Kidney capillary endothelial cell (primary cell): ENCODE results near the gene RAD51B.

Source experiments
- DNase-seq: peaks from one replicate; pipeline ENCODE4 v3.0.0-alpha.2; 2018; ENCODE audit warnings: low spot score

Gene RAD51B

DNA sequence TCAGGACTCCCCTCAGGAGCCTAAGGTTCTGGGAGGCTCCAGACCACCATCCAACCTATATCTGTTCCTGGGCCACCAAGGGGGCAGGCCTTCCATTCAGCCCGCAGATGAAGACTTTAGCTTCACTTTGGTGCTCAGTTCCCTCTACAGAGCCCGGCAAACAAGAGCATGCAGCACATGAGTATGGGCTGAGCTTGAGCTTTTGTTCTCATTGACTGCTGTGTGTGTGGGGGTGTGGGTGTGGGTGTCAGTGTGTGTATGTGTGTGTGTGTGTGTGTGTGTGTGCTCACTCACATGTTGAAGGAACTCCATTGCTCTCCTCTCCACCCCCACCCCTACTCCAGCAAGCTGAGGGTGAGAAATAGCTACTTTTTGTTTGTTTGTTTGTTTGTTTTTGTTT lies 754.1 kb downstream of the RAD51B start:
- no peak for DNase-seq

DNA sequence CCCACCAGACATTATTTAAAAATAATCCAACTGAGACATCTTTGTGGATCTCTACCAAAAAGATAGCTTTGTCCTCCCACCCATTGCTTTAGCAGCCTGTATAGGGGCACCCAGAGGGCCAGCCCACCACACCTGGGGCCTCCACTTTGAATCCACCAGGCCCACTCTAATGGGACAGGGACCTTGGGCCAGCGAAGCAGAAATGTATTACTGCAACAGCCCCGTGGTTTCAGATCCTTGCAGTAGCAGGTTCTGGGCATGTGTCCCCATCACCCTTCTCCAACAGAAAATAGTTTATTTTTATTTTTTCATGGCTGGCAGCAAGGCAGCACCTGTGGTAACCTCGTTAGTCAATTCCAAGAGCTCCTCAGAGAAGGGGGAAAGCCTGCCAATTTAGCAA lies 754.9 kb downstream of the RAD51B start:
- no peak for DNase-seq

DNA sequence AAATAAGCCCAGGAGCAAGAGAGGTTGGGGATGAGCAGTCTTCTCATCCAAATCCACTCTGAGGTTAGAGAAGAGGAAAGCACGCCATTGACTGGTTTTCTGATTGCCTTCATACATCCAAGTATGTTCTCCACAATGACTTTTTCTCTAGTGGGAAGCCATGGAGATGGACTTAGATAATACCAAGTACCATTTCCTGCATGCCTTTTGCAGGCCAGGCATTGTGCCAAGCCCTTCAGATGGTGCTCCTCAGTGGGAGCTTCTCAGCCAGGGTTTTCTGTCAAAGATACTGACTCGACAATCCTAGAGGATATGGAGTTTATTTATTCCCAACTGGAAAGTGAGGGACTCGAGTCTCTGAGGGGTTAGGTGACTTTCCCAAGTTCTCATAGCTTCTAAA lies 755.3 kb downstream of the RAD51B start:
- no peak for DNase-seq

DNA sequence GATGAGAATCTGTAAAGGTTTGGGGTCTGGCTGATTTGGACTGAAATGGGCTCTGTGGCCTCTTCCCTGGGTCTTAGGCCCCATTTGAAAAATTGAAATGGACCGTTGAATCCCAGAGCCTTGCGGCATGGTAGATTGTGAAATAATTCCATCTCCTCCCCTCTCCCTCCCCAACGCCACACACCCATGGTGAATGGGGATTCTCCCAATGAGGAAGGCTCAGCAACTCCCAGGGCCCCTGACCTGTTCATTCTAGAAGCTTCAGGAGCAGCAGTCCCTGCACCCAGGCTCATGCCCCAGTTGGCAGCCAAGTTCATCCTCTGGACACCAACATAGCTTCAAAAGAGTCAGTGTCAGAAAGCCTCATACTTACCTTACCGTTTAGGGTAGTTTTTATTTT lies 755.8 kb downstream of the RAD51B start:
- no peak for DNase-seq

GRCh38 chr14:68576031-68576430 lies 756.5 kb downstream of the RAD51B start:
- no peak for DNase-seq

DNA sequence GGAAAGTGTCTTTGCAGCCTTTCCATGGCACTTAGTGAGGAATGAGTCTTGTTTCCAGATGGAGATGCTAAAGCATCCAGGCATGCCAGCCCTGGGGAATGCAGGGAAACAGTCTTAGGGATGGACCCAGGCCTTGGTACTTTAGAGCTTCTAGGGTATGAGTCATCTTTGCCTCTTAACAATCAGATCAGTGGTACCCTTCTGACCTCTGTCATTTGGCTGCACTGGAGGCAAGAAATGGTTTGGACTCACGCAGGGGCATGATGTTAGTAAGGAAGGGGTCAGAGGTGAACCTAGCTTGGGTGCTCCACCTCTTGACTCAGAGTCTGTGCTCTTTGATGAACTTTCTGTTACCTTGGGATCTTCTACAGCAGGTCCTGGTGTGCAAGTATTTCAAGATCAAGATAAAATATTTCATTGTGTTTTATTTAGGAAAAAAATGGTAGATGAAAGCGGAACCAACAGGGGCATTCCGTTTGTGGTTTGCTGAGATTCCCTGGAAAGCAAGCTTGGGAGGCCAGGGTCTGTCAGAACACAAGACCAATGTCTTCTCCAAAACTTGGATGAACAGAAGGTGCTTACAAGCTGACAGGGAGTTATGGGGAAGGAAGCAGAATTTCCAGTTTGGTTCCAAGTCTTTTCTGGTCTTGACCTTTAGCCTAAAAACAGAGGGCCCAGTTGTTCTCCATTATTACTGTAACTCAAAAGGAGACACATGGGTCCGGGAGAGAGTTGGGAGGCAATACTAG lies 757.1 kb downstream of the RAD51B start:
- DNase-seq = peak; percentile 97

GRCh38 chr14:68577802-68578541 lies 758.4 kb downstream of the RAD51B start:
- DNase-seq = peak; percentile 97

DNA sequence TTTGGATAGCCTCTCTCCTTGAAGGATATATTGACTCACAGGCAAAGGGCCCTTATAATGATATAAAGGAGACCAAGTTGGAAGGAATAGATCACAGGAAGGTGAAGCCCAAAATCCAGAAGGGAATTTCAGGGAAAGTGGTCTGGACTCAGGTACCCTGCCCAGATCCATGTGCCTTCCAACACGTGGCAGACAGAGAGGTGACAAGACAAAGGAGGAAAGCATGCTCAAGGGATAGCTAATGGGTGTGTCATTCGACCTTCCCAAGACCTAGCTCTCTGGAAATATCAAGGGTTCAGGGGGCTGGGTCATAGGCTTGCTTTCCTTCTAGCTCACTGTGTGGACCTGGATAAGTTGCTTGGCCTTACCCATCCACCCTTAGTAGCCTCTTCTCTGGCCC lies 759.0 kb downstream of the RAD51B start:
- no peak for DNase-seq

DNA sequence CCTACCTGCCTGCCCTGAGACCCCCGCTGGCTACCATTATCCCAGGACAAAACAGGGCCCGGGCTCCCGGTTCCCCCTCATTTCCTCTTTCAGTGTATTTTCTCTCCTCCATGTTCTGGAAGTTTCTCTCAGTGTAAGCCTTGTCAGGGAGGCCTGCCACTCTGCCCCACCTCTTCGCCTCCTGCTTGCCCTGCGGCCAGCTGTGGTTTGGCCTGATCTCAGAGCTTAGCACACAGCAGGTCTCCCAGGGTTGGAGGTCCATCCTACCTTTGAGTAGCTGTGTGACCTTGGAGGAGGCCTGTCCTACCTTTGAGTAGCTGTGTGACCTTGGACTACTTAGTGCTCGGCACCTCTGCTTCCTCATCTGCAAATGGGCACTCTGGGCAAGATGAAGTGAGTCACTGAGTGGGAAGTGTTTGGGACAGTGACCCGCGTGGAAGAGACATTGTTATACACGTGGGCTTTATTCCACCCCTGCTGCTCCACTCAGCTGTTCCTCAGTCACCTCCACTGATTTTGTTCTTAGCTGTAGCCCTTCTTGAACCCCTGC lies 760.6 kb downstream of the RAD51B start:
- DNase-seq = no peak

GRCh38 chr14:68580671-68581070 lies 761.1 kb downstream of the RAD51B start:
- DNase-seq = no peak

GRCh38 chr14:68583548-68584280 lies 764.1 kb downstream of the RAD51B start:
- no peak for DNase-seq

DNA sequence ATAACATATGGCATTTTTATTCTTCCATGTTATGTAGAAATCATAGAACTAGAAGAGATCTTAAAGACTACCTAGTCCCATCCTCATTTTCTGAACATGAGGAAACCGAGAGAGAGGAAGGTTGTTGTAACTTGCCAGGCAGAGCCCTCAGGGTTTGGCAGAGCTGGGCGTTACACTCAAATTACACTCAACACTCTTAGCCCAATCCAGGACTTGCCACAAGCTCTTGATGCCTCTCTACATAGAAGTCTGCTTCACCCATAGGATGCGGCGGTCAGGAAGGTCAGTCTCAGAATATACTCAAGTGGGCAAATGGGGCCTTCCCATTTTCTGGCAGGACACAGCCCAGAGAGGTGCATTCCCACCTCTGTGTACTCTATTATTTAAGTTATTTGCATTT lies 765.2 kb downstream of the RAD51B start:
- DNase-seq = no peak

DNA sequence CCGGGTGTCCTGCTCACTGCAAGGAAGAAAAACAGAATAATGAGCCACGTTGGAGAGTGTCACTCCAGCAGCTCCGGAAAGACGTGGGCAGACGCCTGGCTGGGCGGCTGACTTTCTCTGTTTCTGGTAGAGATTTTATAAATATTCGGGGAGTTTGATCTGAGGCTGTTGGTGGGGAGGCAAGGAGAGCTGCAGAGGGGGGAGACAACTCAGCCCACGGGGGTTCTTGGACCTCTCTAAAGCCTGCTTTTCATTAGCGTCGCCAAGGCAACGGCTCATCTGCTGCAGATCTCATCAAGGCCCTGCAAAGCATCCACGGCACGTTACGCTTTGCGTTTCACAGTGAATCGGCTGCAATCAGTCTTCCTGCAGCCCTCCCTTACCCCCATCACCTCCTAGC lies 766.1 kb downstream of the RAD51B start:
- DNase-seq = no peak

DNA sequence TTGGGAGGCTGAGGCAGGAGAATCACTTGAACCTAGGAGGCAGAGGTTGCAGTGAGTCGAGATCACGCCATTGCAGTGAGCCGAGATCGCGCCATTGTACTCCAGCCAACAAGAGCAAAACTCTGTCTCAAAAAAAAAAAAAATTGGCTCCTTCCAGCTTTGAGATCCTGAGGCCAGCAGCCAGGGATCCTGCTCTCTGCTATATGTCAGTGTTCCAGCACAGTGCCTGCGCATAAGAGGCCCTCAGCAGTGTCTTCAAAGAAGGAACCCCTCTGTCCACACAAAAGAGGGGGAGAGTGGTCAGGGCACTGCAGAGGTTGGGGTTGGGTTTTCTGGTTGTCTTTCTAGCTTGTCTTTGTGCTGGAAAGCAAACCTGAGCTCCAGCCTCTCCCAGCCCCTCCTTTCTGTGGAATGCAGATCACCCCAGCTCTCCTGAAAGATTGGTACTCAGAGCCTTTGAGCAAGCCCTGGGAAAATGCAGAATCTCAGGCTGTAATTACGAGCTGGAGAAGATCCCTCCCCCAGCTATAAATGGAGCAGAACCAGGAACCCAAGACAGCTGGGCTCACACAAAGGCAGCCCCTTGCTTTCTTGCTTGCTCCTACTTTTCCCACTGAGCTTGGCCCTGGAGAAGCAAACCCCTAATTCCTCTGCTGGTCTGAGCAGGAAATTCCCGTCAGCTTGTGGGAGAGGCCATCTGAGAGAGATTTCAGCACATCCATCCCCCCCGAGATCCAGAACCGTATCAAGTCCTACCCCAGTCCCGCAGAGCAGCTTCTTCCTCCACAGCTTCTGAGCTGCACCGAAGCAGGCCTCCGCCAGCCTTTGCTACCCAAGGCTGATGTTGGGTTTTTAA lies 767.5 kb downstream of the RAD51B start:
- no peak for DNase-seq

DNA sequence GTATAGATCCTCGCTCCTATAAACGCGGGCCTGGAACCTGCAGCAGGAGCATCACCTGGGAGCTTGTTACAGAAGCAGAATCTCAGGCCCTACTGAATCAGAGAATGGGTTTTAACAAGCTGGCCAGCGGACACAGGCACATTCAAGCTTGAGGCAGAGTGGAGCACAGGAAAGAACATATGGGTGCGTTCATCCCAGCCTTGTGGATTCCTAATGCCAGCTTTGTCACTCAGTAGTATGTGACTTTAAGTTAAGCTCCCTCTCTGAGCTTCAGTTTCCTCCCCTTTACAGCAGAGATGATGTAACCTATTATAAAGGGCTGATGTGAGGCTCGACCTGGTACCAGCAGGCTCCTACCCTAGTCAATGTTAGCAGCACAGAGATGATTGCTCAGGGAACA lies 768.4 kb downstream of the RAD51B start:
- DNase-seq = no peak

GRCh38 chr14:68589447-68590200 lies 770.0 kb downstream of the RAD51B start:
- no peak for DNase-seq

- no peak for DNase-seq
Measured at GRCh38 chr14:68590201-68590522, 770.6 kb downstream of the RAD51B start.

- DNase-seq = no peak
Measured at GRCh38 chr14:68591786-68592185, 772.2 kb downstream of the RAD51B start.

DNA sequence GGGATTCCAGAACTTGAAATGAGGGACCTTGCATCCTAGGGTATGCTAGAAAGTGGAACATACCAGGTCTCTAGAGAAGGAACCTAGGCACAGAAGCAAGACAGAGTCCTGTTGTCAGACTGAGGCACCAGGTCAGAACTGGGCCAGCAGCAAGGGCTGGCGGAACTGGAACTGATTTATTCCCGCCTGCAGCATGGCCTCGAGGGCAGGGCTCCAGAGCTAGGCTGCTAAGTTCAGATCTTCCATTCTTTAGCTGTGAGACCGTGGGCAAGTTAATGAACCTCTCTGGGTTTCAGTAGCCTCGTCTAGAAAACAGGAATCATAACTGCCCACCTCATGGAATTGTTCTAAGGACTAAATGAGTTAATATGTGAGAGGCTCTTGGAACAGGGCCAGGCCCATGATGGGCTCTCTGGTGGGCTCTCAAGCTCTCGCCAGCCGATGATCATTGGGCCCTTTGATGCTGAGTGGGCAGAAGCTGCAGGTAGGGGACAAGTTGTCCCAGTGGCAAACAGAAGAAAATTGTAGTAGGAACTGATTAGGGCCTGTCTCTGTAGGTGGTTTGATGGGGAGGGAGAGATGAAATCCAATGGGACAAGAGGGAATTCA lies 773.5 kb downstream of the RAD51B start:
- DNase-seq = no peak

- DNase-seq = no peak
Measured at GRCh38 chr14:68593806-68594536, 774.4 kb downstream of the RAD51B start.
